GM12878 (cell line): ENCODE measurements around the gene KLHL34. TPM values are rescaled to one million over a fixed set of nuclear protein-coding genes. Genes with fewer than 3 reads are reported as not detected.

Experiments
- ATAC-seq: fragments of 200-7000 bp; cut with Tn5 transposase; 3 replicates; pipeline ENCODE4 v1.9.1; 2020; ENCODE audit warnings: mild to moderate bottlenecking, moderate library complexity
- BruUV-seq: library from RNA; stranded (reverse); fragments of 400-500 nt; replicated peaks from 2 replicates; lab custom pipeline; 2021; lab: Mats Ljungman, UMichigan
- CTCF ChIA-PET: fragments of 300-600 bp; sonication (Branson Sonifier 250); formaldehyde crosslinking; extraction: SDS; loops from one replicate; lab custom pipeline; 2021; ENCODE audit warnings: inconsistent platforms; lab: Yijun Ruan, JAX
- POLR2A ChIA-PET: fragments of 350-600 bp; formaldehyde crosslinking; extraction: SDS; loops from one replicate; lab custom pipeline; 2021; ENCODE audit warnings: inconsistent platforms; lab: Charles Lee
- RAD21 ChIA-PET: fragments of 300-600 bp; sonication (Branson Sonifier 250); formaldehyde crosslinking; loops from one replicate; lab custom pipeline; 2023; ENCODE audit warnings: antibody characterized with exemption; ENCODE audit not compliant: unreplicated experiment; lab: Charles Lee
- SMC1A ChIA-PET: fragments of 300-600 bp; sonication (Branson Sonifier 250); formaldehyde crosslinking; loops from one replicate; lab custom pipeline; 2023; ENCODE audit not compliant: unreplicated experiment, uncharacterized antibody; lab: Charles Lee
- DNase-seq: peaks from one replicate; pipeline ENCODE4 v3.0.0-alpha.2; 2011; ENCODE audit warnings: low read depth, low spot score
- FAIRE-seq: peaks from 3 replicates; lab custom pipeline; 2011; peaks lifted over from hg19 to GRCh38; lab: Jason Lieb, UNC
- H2AFZ ChIP-seq: 2 replicates; pipeline ENCODE4 v1.6.0; 2011; ENCODE audit warnings: low read depth, low read length, control low read depth; ENCODE audit not compliant: control insufficient read depth
- H3K27ac ChIP-seq: 2 replicates; pipeline ENCODE4 v1.5.1; 2011; ENCODE audit warnings: control low read depth; ENCODE audit not compliant: control insufficient read depth, insufficient read depth
- H3K27me3 ChIP-seq, 2 experiments: replicated peaks in 1 of 2; 2 replicates each; pipeline versions ENCODE4 v1.6.0 to v1.6.1; 2011; ENCODE audit warnings: low read length in 1 of 2; ENCODE audit not compliant: control insufficient read depth in 2 of 2, insufficient read depth in 2 of 2
- H3K36me3 ChIP-seq, 2 experiments: 2 replicates each; pipeline ENCODE4 v1.5.1; 2011; ENCODE audit warnings: low read length in 1 of 2; ENCODE audit not compliant: control insufficient read depth in 2 of 2, insufficient read depth in 2 of 2
- H3K4me1 ChIP-seq: 2 replicates; pipeline ENCODE4 v1.6.1; 2011; ENCODE audit warnings: mild to moderate bottlenecking, low read length, moderate library complexity, mixed read lengths; ENCODE audit not compliant: control insufficient read depth, insufficient read depth
- H3K4me2 ChIP-seq: 2 replicates; pipeline ENCODE4 v1.6.0; 2011; ENCODE audit warnings: control low read depth; ENCODE audit not compliant: control insufficient read depth, insufficient read depth
- H3K4me3 ChIP-seq: fragments of 200-600 bp; sonication (generic); 2 replicates; pipeline ENCODE4 v1.5.1; 2016
- H3K79me2 ChIP-seq: 2 replicates; pipeline ENCODE4 v1.6.0; 2011; ENCODE audit warnings: low read length; ENCODE audit not compliant: control insufficient read depth, insufficient read depth
- H3K9ac ChIP-seq: 2 replicates; pipeline ENCODE4 v1.8.0; 2011; ENCODE audit warnings: low read length, control low read depth, mixed read lengths; ENCODE audit not compliant: control insufficient read depth, insufficient read depth
- H3K9me3 ChIP-seq: replicated peaks from 3 replicates; pipeline ENCODE4 v1.5.1; 2011; ENCODE audit warnings: mild to moderate bottlenecking, low read length; ENCODE audit not compliant: control insufficient read depth, insufficient read depth
- H4K20me1 ChIP-seq: 2 replicates; pipeline ENCODE4 v1.6.0; 2011; ENCODE audit not compliant: control insufficient read depth, insufficient read depth
- ESRRA ChIP-seq: IDR thresholded peaks from 2 replicates; pipeline ENCODE4 v1.6.1; 2012; ENCODE audit warnings: mild to moderate bottlenecking, low read length, improper control_type of control experiment
- HDAC2 ChIP-seq: fragments of 200-600 bp; sonication (generic); IDR thresholded peaks from 2 replicates; pipeline ENCODE4 v1.6.1; 2017
- KAT2A ChIP-seq: conservative IDR thresholded peaks from 2 replicates; pipeline ENCODE4 v1.6.1; 2011; ENCODE audit warnings: low read depth, low read length; ENCODE audit not compliant: control insufficient read depth
- NBN ChIP-seq: fragments of 450-650 bp; IDR thresholded peaks from 2 replicates; pipeline ENCODE4 v1.6.1; 2016
- NR2C2 ChIP-seq: IDR thresholded peaks from 2 replicates; pipeline ENCODE4 v1.6.1; 2011; ENCODE audit warnings: borderline replicate concordance, low read depth; ENCODE audit not compliant: control insufficient read depth, insufficient read length
- SRF ChIP-seq, 2 experiments: IDR thresholded peaks; 2 replicates each; pipeline ENCODE4 v1.6.1; 2011; ENCODE audit warnings: low read depth in 2 of 2, low read length in 2 of 2, mild to moderate bottlenecking in 1 of 2, moderate library complexity in 1 of 2
- WGBS: methylation state at CpG from one replicate; pipeline ENCODE4 v1.1.6; 2016; ENCODE audit warnings: low lambda C conversion rate; ENCODE audit not compliant: insufficient replicate concordance, insufficient coverage; ENCODE audit errors: missing lambda C conversion rate; 5-methylcytosine and 5-hydroxymethylcytosine counted together
- in situ Hi-C: fragments of 300-500 bp; cut with MboI; formaldehyde crosslinking; loops from 9 replicates; pipeline ENCODE4 v1.14.3; 2018; ENCODE audit warnings: mixed read lengths
- intact Hi-C: fragments of 100-400 bp; cut with micrococcal nuclease; formaldehyde crosslinking; loops from one replicate; pipeline ENCODE4 v1.14.2; 2022; ENCODE audit not compliant: unreplicated experiment
- polyA plus RNA-seq, 11 experiments: library from polyadenylated mRNA; depleted of rRNA in 4 of 11; unstranded in 6 of 11; stranded (reverse) in 5 of 11; fragments of >200 nt; fragmentation: Nextera tagmentation in 4 of 11; fragmentation: Illumina TruSeq in 1 of 11; extraction: Ambion mirVana in 4 of 11; extraction: Trizol in 1 of 11; gene quantifications; 1 replicate in 1 of 11; 2 replicates in 10 of 11; pipeline versions ENCODE4 v1.2.1 to v1.2.3, GENCODE V29; 2011 to 2016; ENCODE audit warnings: inconsistent platforms in 2 of 11, missing spikeins in 2 of 11, low read depth in 1 of 11
- total RNA-seq, 4 experiments: library from RNA; depleted of rRNA in 3 of 4; stranded (reverse); fragments of >200 nt in 3 of 4; fragmentation: Illumina TruSeq in 1 of 4; extraction: Trizol in 1 of 4; gene quantifications; 2 replicates each; pipeline versions ENCODE4 v1.2.1 to v1.2.3, GENCODE V29; 2013 to 2021
- TF ChIP-seq, protein P1 (sequence below): IDR thresholded peaks from 2 replicates; pipeline ENCODE4 v1.6.1; 2012; ENCODE audit warnings: low read depth, low read length, improper control_type of control experiment
- TF ChIP-seq, protein P2 (sequence below): fragments of 450-650 bp; IDR thresholded peaks from 2 replicates; pipeline ENCODE4 v1.6.1; 2014; ENCODE audit warnings: mild to moderate bottlenecking
- TF ChIP-seq, protein P3 (sequence below): IDR thresholded peaks from 2 replicates; pipeline ENCODE4 v1.6.1; 2011; ENCODE audit warnings: borderline replicate concordance, low read depth, mild to moderate bottlenecking, moderate library complexity, low read length; ENCODE audit not compliant: insufficient read depth, poor library complexity, severe bottlenecking
- TF ChIP-seq, protein P4 (sequence below): IDR thresholded peaks from 2 replicates; pipeline ENCODE4 v1.6.1; 2012; ENCODE audit warnings: low read length, inconsistent platforms

KLHL34 gene
- total and polyA plus RNA-seq, 10 of the 15 experiments (the other 5 are each of a cell fraction or from before 2014, with no cell fraction given), result not detected

DNA sequence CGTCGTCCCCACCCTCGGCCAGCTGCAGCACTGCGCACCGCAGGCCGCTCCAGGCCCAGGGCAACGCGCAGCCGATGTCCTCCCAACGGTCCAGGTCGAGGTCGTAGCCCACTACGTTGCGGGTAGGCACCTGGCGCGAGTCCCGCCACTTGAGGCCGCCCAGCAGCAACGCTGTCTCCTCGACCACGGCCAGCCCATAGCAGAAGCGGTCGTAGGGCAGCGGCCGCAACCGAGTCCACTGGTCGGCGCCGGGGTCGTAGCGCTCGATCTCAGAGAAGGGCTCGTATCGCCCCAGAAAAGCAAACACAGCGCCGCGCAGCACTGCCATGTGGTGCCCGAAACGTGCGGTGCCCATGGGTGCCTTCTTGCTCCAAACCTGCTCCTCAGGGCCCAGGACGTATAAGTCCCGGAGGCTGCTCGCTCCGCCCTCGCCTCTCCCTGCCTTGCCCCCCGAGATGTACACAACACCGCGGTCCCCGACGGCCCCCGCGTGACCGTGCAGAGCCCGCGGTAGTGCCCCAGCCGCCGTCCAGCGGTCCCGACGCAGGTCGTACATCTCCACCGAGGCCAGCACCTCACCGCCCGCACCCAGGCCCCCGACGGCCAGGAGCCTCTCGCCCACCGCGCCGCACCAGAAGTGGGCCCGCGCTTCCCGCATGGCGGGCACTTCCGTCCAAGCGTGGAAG is 2.1 kb downstream of the KLHL34 start:
- SMC1A ChIA-PET, result no interaction called here

More for the DNA sequence above, 2.1 kb downstream of the KLHL34 start:
- DNase-seq (no peak), ATAC-seq (no peak), FAIRE-seq (no peak)
- no peaks in the 10 kb centered on the region for H3K79me2 ChIP-seq
- no TSS peak for BruUV-seq
- no peak overlapping the region for H2AFZ ChIP-seq
- no peak for TF ChIP-seq ESRRA
- no peak for TF ChIP-seq SRF (IDR thresholded peaks at IDR 0.05; ENCODE audit: low read depth in 2 of 2, low read length in 2 of 2)
- TF ChIP-seq, protein P1, sequence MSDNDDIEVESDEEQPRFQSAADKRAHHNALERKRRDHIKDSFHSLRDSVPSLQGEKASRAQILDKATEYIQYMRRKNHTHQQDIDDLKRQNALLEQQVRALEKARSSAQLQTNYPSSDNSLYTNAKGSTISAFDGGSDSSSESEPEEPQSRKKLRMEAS, result no peak
- TF ChIP-seq, protein P2, sequence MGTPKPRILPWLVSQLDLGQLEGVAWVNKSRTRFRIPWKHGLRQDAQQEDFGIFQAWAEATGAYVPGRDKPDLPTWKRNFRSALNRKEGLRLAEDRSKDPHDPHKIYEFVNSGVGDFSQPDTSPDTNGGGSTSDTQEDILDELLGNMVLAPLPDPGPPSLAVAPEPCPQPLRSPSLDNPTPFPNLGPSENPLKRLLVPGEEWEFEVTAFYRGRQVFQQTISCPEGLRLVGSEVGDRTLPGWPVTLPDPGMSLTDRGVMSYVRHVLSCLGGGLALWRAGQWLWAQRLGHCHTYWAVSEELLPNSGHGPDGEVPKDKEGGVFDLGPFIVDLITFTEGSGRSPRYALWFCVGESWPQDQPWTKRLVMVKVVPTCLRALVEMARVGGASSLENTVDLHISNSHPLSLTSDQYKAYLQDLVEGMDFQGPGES, result no peak
- TF ChIP-seq KAT2A, result no peak
- TF ChIP-seq NBN, result no peak
- TF ChIP-seq, protein P3, sequence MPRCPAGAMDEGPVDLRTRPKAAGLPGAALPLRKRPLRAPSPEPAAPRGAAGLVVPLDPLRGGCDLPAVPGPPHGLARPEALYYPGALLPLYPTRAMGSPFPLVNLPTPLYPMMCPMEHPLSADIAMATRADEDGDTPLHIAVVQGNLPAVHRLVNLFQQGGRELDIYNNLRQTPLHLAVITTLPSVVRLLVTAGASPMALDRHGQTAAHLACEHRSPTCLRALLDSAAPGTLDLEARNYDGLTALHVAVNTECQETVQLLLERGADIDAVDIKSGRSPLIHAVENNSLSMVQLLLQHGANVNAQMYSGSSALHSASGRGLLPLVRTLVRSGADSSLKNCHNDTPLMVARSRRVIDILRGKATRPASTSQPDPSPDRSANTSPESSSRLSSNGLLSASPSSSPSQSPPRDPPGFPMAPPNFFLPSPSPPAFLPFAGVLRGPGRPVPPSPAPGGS, result no peak
- TF ChIP-seq, protein P4, sequence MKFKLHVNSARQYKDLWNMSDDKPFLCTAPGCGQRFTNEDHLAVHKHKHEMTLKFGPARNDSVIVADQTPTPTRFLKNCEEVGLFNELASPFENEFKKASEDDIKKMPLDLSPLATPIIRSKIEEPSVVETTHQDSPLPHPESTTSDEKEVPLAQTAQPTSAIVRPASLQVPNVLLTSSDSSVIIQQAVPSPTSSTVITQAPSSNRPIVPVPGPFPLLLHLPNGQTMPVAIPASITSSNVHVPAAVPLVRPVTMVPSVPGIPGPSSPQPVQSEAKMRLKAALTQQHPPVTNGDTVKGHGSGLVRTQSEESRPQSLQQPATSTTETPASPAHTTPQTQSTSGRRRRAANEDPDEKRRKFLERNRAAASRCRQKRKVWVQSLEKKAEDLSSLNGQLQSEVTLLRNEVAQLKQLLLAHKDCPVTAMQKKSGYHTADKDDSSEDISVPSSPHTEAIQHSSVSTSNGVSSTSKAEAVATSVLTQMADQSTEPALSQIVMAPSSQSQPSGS, result no peak
- TF ChIP-seq HDAC2, result no peak
- no peak for TF ChIP-seq NR2C2
- no peaks in the 10 kb centered on the region for H3K36me3 ChIP-seq
- H3K4me3 ChIP-seq, result no peak overlapping the region
- ChIA-PET POLR2A (no interaction called here), RAD21 (no interaction called here), CTCF (no interaction called here)
- H3K9ac ChIP-seq, result no peak overlapping the region
- H3K4me2 ChIP-seq, result no peak overlapping the region
- no peaks in the 10 kb centered on the region for H3K27me3 ChIP-seq
- in situ Hi-C loops, result no loop called here
- H4K20me1 ChIP-seq, result no peaks in the 10 kb centered on the region
- no peaks in the 10 kb centered on the region; the same call in 2 of the 3 replicates for H3K9me3 ChIP-seq
- H3K4me1 ChIP-seq, result no peaks in the 10 kb centered on the region
- H3K27ac ChIP-seq, result no peak overlapping the region
- WGBS, result 63% methylated on average over 36 of the region's 76 CpGs
- intact Hi-C loops, result no loop called here
